NCI-H2196 (cell line): ENCODE data around the gene MACROD1.

Experiments
- DNase-seq: peaks from one replicate; lab custom pipeline; 2025; ENCODE audit not compliant: unreplicated experiment; lab: John Stamatoyannopoulos, UW

Gene MACROD1

DNA sequence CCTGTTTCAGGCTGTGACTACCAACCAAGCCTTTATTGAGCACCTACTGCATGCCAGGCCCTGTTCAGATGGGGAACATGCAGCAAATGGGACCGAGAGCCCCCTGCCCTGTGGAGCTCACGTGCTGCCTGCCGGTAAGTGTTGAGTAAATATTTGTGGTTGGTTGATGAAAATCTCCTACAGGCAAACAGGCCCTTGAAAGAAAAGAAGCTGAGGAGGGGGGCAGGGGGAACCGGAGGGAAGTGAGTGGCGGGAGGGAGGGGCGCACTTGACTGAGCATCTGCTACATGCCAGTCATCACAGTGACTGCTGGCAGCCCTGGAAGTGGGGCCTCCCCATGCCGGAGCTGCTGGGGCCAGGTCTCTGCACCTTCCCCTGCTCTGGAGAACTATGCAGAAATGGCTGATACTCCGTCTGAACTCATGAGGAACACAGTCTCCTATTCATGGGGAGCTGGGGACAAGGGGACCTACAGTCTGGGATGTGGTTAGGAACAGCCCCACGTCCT is 34.2 kb downstream of the MACROD1 start:
- DNase-seq: peak; percentile 17

DNA sequence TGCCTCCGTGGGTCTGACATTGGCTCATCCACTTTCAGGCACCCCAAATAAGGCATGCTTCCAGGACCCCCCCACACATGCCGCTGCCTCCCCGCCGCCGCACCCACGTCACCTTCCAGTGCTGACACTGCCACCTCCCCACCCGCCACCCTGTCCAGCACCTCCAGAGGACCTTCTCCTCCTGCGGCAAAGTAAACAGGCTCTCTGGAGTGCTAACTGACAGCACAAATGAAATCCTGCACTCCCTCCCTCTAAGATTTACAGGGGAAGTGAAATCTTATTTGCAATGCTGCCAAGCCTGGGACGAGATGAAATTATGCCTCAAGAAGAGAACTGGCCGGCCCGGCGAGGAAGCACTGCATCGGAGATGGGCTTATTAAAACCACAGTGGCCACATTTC is 35.3 kb downstream of the MACROD1 start:
- no peak for DNase-seq

DNA sequence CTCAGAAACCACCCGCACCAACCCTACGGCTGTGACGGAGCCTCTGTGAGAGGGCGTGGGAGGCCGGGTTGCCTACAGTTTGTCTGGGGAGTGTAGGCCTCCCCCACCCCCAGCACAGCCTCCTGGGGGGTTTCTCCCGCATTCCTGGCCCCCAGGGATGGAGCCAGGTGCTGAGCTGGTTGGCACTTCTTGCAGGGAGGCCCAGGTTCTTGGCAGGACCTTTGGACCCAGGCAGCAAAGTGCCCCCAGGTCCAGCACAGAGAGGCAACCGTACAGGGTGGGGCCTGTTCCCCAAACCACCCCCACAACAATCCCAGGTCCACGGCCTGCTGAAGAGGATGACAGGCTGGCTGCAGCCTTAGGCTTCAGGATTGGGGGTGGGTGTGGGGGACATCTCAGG is 36.5 kb downstream of the MACROD1 start:
- DNase-seq: no peak

DNA sequence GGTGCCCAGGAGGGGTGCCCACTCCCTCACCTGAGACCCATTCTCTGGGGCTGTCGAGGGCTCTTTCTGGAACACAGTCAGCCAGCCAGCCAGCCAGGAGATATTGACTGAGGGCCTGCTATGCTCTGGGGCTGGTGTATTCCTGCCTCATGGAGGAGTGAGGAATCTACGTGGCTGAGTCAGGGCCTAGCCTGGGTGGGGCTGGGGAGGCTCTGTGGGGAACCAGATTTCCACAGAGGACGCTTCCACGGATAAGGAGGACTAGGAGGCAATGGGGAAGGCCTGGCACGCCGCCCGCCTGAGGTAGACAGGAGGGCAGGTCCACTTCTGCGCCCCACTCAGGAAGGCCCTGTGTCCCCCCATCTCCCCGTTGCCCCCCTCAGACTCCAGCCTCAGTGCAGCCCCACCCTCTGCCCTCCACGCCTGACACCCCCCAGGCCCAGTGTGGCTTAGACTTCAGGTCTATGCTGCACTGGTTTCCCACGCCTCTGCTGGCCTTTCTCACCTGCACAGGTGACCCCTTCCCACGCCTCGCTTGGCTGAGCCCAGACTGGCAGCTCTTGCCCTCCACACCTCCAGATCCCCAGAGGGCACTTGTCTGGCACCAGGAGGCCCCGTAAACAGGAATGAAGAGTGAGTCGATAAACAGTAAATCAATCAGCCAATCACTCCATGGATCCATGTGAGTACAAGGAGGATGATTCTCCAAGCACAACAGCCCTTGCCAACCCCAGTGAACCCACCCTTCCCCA is 37.5 kb downstream of the MACROD1 start:
- DNase-seq: no peak

DNA sequence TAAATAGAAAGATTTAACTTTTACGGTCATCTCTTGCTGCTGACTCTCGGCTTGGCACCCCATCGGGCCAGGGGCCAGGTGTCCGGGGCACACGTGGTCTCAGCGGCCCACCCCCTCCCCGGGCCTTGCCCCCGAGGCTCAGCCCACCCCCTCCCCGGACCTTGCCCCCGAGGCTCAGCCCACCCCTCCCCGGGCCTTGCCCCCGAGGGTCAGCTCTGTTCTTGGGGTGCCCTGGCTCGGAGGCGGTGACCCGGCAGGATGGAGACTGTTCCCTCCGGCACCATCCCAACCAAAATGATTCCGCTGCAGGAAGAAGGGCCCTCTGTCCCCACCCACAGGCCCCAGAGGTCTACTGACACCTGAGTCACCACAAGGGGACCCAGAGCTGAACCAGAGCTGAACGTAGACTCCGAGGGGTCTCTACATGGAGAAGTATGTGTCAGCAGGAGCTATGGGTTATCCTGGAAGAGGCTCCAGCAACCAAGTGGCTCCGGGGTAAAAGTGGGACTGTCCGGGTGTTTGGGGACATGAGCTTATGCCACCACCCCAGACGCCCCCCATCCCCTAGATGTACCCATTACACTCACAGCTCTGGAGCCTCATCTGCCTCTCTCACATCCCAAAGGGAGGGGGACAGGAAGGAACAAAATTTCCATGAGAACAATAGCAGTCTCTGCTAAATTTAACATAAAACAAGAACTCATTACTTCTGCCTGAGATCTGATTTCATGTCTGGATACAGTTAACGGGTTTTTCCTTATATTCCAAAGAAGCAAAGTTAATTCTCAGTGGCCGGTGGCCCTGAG is 38.4 kb downstream of the MACROD1 start:
- DNase-seq: no peak

DNA sequence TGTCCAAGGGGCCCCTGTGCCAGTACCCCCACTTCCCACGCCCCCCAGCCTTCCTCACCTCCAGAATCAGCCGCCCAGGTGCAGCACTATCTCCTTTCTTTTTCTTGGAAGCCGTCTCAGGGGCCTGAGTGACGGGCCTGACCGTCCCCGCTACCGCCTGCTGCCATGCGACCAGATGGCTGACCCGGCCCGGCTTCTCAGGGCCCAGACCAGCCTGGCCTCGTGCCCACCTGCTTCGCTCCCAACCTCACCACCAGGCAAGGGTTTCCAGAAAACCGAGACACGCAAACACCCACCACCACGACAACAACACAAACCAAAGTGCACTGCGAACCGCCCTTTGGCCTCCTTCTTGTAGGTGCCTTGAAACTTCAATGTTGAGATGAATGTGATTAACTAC is 39.1 kb downstream of the MACROD1 start:
- no peak for DNase-seq

DNA sequence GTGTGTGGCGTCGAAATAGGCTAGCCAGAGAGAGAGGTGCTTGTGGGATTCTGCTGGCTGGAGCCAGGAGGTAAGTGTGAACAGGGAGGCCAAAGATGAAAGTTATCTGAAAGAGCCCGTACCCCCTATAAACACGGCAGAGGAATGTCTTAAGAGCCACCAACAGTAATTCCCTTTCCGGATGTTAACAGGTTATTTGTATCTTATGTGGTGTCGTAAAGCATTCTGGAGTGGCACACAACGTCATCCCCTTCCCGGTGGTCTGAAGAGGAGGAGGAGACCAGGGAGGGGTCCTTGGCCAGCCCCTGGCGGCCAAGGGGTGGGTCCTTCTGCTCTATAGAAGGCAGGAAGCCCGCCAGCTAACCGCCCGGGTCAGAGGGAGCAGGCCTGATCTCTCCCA is 39.5 kb downstream of the MACROD1 start:
- DNase-seq: no peak

DNA sequence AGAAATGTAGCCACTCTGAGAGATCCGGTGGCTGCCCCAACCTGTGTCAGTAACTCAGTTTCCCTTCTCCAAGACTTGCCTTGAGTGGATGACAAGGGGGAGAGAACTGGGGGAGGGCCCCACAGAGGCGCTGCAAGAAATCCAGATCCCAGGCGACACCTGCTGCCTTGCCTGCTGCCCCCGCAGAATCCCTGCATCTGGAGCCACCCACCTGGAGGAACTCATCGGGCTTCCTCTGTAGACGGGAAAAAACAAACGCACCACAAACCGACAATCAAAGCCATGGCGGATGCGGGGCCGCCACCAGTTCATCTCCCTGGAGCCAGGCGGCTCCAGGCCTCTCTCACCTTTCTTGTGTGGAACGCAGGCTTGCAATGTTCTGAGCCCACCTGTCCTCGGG is 40.2 kb downstream of the MACROD1 start:
- DNase-seq: no peak

DNA sequence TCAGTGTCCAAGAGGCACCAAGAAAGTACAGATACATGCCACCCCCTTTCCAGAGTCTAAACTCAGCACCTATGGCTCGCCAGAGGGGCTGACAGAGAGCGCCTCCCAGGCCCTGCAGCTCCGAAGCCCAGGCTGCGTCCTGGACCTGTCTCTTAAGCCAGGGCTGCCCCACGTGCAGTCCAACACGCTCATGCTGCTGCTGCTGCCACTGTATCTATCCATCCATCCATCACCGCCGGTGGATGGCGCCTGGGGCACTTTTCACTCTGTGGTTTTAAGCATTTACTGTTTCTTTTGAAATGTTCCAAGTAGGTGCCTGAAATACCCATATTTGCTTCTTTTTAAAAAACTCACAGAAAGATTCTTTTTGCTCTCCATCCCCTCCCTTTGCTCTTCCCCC is 41.8 kb downstream of the MACROD1 start:
- no peak for DNase-seq

DNA sequence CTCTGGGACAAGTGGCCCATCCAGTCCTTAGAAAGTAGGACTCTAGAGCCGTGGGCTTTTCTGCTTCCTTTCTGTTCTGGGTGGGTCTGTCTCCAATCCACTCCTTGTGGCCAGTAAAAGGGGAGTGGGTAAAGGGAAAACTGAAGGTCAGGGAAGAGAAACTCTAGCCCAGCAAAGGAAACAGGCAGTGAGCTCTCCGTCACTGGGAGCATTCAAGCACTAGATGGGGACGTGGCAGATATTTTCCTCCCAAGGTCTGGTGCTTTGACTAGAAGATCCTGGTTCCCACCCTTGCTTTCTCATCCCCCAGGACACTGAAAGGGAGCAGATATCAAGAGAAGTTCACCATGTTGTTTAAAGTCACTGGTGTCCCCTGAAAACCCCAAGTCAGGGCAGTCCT is 42.2 kb downstream of the MACROD1 start:
- DNase-seq: no peak

DNA sequence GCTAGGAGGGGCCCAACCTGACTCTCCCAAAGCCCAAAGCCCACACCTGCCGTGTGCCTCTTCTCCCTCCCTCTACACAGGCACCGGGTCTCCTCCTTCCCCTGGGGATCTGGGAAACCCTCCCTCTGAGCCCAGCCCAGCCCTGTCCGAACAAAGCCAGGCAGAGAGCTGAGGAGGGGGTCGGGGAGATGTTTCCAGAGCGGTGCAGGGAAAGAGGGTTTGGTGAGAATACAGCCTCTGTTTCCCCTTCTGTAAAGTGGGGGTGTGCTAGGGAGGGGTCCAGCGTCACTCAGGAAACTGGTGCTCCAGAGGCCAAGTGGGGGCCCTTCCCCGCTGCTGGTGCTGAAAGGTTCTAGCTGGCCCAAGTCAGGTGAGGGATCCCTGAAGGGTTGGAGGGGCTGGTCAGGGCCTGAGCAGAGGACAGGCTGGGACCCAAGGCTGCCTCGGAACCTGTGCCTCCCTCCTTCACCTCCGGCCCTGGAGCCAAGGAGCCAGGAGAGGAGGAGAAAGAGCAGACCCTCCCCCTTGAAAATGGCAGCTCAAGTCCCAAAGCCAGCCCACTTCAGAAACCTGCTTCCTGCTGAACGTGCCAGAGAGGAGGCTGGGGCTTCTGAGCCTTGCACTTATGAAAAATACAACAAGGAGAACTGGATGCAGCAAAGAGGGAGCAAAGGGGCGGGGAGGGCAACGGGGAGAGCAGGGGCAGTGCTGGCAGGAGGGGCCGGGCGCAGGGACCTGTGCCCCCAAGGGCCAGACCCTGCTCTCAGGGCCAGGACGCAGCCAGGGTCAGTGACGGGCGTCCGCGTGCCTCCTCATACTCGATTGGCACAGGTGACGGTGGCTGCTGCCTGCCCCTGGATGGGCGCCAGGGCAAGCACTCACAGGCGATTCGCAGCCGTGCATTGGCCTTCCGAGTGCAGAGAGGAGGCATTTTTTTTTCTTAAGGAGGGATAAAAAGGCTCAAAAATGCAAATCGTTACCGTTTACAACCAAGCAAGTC is 43.2 kb downstream of the MACROD1 start:
- peak; percentile 62 for DNase-seq

DNA sequence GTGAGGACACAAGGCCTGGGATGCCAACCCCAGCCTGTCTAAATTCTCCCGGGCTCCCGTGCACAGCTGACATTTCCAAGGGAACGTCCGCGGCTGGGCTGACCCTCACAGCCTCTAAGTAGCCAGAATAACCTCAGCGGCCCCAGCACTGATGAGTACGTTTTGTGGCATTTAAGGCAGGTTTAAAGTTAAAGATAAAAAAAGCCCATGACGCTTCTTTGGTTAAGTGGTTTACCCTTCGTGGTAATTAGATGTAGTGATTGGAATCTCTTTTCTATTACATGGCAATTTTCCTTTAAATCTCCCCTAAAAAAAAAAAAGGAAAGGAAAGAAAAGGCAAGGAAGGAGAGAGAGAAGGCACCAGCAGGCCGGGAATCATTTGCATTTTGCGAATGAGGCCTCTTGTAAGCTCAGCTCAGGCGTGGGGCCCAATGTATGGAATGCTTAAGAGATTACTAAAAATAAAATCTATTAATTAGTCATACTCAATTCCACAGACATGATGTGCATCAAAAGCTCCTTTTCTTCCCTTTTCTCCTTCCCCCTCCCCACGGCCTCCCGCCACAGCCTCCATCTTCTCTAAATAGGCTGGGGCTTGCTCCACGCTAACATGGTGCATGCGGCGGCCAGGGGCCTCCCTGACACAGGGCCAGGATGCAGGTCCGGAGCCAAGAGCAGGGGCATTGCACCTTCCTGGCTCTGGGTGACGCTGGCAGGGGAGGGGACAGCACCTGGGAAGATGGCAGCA is 44.1 kb downstream of the MACROD1 start:
- DNase-seq: no peak

DNA sequence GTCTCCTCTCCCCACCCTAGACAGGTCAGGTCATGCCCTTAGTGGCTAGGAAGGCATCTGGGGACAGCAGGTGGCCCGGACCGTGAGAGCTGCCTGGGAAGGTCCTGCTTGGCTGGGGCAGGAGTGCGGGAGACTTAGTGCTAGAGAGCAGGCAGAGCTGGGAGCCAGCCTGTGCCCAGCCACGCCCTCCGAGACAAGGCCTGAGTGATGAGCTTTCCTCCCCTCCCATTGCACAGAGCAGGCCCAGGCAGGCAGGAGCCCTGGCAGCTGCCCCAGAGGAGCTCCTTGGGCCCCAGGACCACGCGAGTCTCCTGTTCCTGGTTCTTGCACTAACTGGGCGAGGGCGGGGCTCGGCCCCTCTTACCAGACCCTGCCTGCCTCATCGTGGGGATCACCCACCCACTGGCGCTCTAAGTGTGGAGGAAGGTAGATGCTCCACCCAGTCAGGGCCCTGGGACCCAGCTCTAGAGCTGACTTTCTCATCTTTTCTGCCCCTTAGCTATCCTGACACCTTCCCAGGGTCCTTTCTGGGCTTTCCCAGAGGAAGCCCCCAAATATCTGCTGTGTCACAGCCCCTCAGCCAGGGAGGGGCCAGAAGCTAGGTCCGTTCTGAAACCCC is 44.9 kb downstream of the MACROD1 start:
- DNase-seq: peak; percentile 65

DNA sequence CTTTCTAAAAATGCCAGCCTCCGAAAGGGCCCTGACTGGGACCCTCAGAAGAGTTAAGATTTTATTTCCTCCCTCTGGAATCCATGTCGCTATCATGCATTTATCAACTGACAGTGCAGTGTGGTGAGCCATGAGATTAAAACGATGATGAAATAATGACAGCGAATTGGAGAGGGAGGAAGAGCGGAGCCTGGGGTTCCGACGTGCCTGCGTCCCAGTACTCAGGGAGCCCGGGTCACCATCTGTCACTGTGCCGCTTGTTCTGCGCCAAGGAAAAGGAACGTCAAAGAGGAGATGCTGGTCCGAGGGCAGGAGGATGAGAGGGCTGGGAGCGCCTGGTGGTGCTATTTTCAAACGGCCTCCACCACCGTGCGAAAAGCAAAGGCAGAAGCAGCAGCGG is 46.2 kb downstream of the MACROD1 start:
- no peak for DNase-seq

DNA sequence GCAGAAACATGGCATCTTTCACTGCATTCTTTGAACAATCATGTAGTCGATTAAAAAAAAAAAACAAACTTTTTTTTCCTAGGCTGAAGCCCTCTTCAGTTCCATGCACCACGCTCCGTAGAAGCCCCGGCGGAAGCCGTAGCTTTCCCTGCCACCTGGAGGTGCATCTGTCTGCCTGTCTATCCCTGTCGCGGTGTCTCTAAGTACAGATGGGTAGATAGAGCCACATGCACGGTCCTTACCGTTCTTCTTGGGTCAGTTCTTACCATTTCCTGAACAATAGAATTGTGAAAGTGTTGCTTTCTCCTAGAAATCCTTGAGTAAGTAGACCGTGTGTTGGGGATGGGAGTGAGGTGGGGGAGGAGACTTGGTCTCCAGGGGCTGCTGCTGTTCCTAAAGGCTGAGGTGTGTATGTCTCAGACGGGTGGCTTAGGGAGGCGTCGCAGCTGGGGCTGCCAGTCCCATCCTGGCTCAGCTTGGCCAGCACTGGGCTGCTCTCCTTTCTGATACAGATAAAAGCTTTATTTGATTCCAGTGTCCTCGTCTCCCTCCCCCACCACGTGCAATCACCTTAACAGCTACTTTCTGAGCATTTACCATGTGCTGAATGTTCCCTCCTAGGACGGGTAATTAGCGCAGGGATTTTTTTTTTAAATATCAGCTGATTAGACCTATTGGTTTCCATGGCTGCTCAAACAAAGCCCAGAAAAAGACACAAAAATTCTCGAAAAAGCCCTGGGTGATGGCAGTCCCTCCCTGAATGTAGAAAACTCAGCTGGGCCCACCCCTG is 46.8 kb downstream of the MACROD1 start:
- DNase-seq: no peak

DNA sequence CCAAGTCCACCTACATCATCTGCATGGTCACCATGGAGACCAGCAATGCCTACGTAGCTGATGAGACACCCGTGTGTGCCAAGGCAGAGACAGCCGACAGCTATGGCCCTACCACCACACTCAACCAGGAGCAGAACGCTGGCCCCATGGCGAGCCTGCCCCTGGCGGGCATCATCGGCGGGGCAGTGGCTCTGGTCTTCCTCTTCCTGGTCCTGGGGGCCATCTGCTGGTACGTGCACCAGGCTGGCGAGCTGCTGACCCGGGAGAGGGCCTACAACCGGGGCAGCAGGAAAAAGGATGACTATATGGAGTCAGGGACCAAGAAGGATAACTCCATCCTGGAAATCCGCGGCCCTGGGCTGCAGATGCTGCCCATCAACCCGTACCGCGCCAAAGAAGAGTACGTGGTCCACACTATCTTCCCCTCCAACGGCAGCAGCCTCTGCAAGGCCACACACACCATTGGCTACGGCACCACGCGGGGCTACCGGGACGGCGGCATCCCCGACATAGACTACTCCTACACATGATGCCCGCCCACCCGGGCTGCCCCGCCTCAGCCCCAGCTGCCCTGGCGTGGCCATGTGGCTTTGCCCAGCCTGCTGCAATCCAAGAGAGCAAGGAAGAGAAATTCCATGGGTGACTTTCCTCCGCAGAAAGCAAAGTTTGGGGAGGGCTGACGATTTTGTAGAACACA is 48.0 kb downstream of the MACROD1 start:
- DNase-seq: no peak

DNA sequence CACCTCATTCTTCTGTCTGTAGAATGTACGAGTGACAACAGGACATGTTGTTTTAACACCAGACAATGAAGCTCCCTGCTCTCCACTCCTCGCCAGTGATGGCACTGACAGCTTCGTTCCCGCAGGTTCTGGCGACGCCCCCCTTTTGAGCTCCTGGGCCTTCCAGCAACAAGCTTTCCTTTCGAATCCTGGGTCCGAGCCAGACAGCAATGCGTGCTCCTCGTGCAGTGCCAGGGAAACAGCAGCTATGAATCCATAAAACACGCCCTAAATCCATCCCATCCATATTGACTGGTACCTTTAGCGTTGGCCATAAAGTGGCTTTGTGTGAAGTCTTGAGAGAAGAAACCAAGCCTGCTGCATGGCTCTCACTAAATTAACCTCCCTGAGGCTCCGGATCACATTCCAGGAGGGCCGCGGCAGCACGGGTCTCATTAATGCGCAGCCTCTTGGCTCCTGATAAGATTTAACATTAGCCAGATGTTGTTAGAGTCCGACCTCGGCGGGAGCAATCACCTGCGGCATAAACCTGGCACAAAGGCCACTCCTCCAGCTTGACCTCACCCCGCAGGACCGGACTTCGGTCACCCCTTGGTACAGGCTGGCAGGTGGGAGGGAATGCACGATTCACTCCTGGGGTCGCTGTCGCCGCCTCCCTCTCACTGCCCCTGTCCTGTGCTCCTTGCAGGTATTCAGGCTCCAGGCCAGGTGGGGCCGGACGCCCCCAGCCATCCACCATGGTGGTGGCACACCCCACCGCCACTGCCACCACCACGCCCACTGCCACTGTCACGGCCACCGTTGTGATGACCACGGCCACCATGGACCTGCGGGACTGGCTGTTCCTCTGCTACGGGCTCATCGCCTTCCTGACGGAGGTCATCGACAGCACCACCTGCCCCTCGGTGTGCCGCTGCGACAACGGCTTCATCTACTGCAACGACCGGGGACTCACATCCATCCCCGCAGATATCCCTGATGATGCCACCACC is 50.1 kb downstream of the MACROD1 start:
- no peak for DNase-seq
